Transverse colon (tissue), 4 donors: ENCODE results near the gene SPACDR. TPM values are rescaled to one million over a fixed set of nuclear protein-coding genes. Genes with fewer than 3 reads are reported as not detected.
"Not testable (repeated sequence)": the region's sequence is repeated elsewhere in the genome, so short reads cannot be mapped to it uniquely, and the experiment has no call there.

Experiments used
- DNase-seq: peaks from one replicate; pipeline ENCODE4 v3.0.0-alpha.2; 2019
- H3K27ac ChIP-seq, 4 donors: fragments of 200-600 bp; sonication (generic); 2 replicates each; pipeline ENCODE4 v1.5.1; 2016 to 2018; ENCODE audit warnings: inconsistent platforms in 4 of 4
- H3K27me3 ChIP-seq: fragments of 200-600 bp; sonication (generic); 2 replicates; pipeline ENCODE4 v1.5.1; 2017; ENCODE audit warnings: inconsistent platforms
- H3K36me3 ChIP-seq, 4 donors: fragments of 200-600 bp; sonication (generic); 2 replicates each; pipeline ENCODE4 v1.5.1; 2017 to 2019; ENCODE audit warnings: inconsistent platforms in 4 of 4
- H3K4me1 ChIP-seq, 4 donors: fragments of 200-600 bp; sonication (generic); 2 replicates each; pipeline ENCODE4 v1.5.1; 2017 to 2020; ENCODE audit warnings: inconsistent platforms in 4 of 4
- H3K4me3 ChIP-seq, 4 donors: fragments of 200-600 bp; sonication (generic); 1 replicate in 1 of 4; 2 replicates in 3 of 4; pipeline versions ENCODE4 v1.5.1 to v1.6.1; 2017 to 2019; ENCODE audit warnings: inconsistent platforms in 4 of 4
- H3K9me3 ChIP-seq, 2 donors: fragments of 200-600 bp; sonication (generic); 2 replicates each; pipeline ENCODE4 v1.5.1; 2017 to 2019; ENCODE audit warnings: inconsistent platforms in 2 of 2
- CTCF ChIP-seq, 5 experiments: fragments of 200-600 bp in 3 of 5; fragments of 450-650 bp in 2 of 5; sonication (generic) in 3 of 5; IDR thresholded peaks; 1 replicate in 2 of 5; 2 replicates in 3 of 5; pipeline ENCODE4 v1.5.1; 2016 to 2017; ENCODE audit warnings: antibody characterized with exemption in 5 of 5, inconsistent platforms in 3 of 5, mild to moderate bottlenecking in 2 of 5, moderate library complexity in 1 of 5
- EP300 ChIP-seq: sonication (generic); formaldehyde crosslinking; IDR thresholded peaks from one replicate; pipeline ENCODE4 v1.6.1; 2017; ENCODE audit warnings: antibody characterized with exemption, low read depth
- POLR2A ChIP-seq: fragments of 450-650 bp; IDR thresholded peaks from one replicate; pipeline ENCODE4 v1.6.1; 2016; ENCODE audit warnings: antibody characterized with exemption, mild to moderate bottlenecking, moderate library complexity
- POLR2AphosphoS5 ChIP-seq, 3 donors: sonication (generic); formaldehyde crosslinking; IDR thresholded peaks; one replicate each; pipeline ENCODE4 v1.6.1; 2016; ENCODE audit warnings: antibody characterized with exemption in 3 of 3
- WGBS, 2 donors: methylation state at CpG; one replicate each; pipeline ENCODE4 v1.1.5; 2018; ENCODE audit warnings: low coverage in 1 of 2; 5-methylcytosine and 5-hydroxymethylcytosine counted together
- in situ Hi-C, 4 donors: fragments of 200-750 bp; cut with MboI; loops; one replicate each; pipeline versions ENCODE4 v1.15.0 to v1.15.1; 2017; ENCODE audit warnings: low sequenced_read_pairs in 3 of 4, low pct_ligation_motif_present in 1 of 4, low pct_unique_long_range_greater_than_20kb in 1 of 4
- intact Hi-C: fragments of 100-400 bp; cut with DNase I; formaldehyde crosslinking; loops from one replicate; pipeline ENCODE4 v1.15.1; 2023; ENCODE audit warnings: low total_unique reads
- total RNA-seq, 4 donors: library from RNA; depleted of rRNA; stranded (reverse); fragments of >200 nt; gene quantifications; one replicate each; pipeline ENCODE4 v1.1.0, GENCODE V29; 2016

The SPACDR gene
- total RNA-seq, 4 donors from 2014 or later: not detected

GRCh38 chr7:100506356-100506923 lies 42.4 kb upstream of the SPACDR start:
- no peak for DNase-seq
- intact Hi-C loops (no loop called here), in situ Hi-C loops (no loop called here)
- no peak for TF ChIP-seq CTCF (IDR thresholded peaks at IDR 0.05)
- TF ChIP-seq POLR2A: no peak
- TF ChIP-seq POLR2AphosphoS5 (IDR thresholded peaks at IDR 0.05): no peak
- no peak for TF ChIP-seq EP300
- Histone ChIP-seq H3K36me3 (no peaks in the 10 kb centered on the region), H3K9me3 (no peaks in the 10 kb centered on the region), H3K4me3 (no peak overlapping the region), H3K27ac (no peak overlapping the region), H3K27me3 (no peaks in the 10 kb centered on the region), H3K4me1 (no peaks in the 10 kb centered on the region)
- 60 to 72% methylated on average over 1 to 8 of the region's 8 CpGs for WGBS, 2 donors

GRCh38 chr7:100504887-100505611 lies 41.0 kb upstream of the SPACDR start:
- intact Hi-C loops: no loop called here
- no peak overlapping the region for H3K27ac ChIP-seq
- H3K36me3 ChIP-seq: no peaks in the 10 kb centered on the region
- in situ Hi-C loops: no loop called here
- H3K4me3 ChIP-seq: no peak overlapping the region
- no peaks in the 10 kb centered on the region for H3K9me3 ChIP-seq
- TF ChIP-seq POLR2A (no peak), CTCF (IDR thresholded peaks at IDR 0.05) (no peak), EP300 (no peak), POLR2AphosphoS5 (IDR thresholded peaks at IDR 0.05) (no peak)
- H3K27me3 ChIP-seq: no peaks in the 10 kb centered on the region
- 92 to 94% methylated on average over 8 to 9 of the region's 9 CpGs for WGBS, 2 donors
- H3K4me1 ChIP-seq: no peaks in the 10 kb centered on the region
- DNase-seq: no peak

- H3K4me1 ChIP-seq, H3K9me3 ChIP-seq, H3K27me3 ChIP-seq, H3K4me3 ChIP-seq, H3K27ac ChIP-seq, H3K36me3 ChIP-seq, intact Hi-C loops, DNase-seq, in situ Hi-C loops: not testable (repeated sequence)
- WGBS, 2 donors: 93 to 100% methylated on average over 3 of the region's 3 CpGs
Observed at GRCh38 chr7:100504031-100504430, 40.0 kb upstream of the SPACDR start.

- H3K4me3 ChIP-seq, H3K36me3 ChIP-seq, in situ Hi-C loops, H3K27ac ChIP-seq, DNase-seq, H3K9me3 ChIP-seq, intact Hi-C loops, H3K27me3 ChIP-seq, H3K4me1 ChIP-seq: not testable (repeated sequence)
- 77 to 96% methylated on average over 2 of the region's 2 CpGs for WGBS, 2 donors
Observed at GRCh38 chr7:100500743-100501142, 36.7 kb upstream of the SPACDR start.

- Histone ChIP-seq H3K27me3 (peaks cover 16% of the 10 kb centered on the region), H3K36me3 (no peaks in the 10 kb centered on the region), H3K9me3 (no peaks in the 10 kb centered on the region), H3K4me1 (peaks cover 8 to 13% (median 11%) of the 10 kb centered on the region in 4 donors), H3K27ac (no peak overlapping the region), H3K4me3 (no peak overlapping the region)
- 77 to 83% methylated on average over 5 to 6 of the region's 6 CpGs for WGBS, 2 donors
- intact Hi-C loops (no loop called here), in situ Hi-C loops (no loop called here)
- TF ChIP-seq POLR2A: no peak
- TF ChIP-seq CTCF (IDR thresholded peaks at IDR 0.05): no peak
- no peak for TF ChIP-seq POLR2AphosphoS5 (IDR thresholded peaks at IDR 0.05)
- TF ChIP-seq EP300: no peak
- no peak for DNase-seq
Observed at GRCh38 chr7:100496509-100496908, 32.4 kb upstream of the SPACDR start.
